ENCODE data around the gene ADK.

The ADK gene

GRCh38 chr10:74150990-74151878 lies at the start of gene ADK:
TSS of gene ADK (plus strand) at chr10:74151221. CDS start at chr10:74151279, 58 bp downstream.
- peak within 1 kb of the TSS; percentile 98 for H3K4me3 ChIP-seq (ENCODE audit: low read depth, low read length)
- peak; percentile 69 for DNase-seq (ENCODE audit: low read depth, low spot score)
- TF ChIP-seq CTCF (IDR thresholded peaks at IDR 0.05; ENCODE audit: insufficient read depth, low read length, missing control alignments): peak; percentile 58
- CTCF ChIA-PET: interaction anchor here (0.5 to 5.7 kb wide), 8 partner anchors 8 to 211 kb away, joined by 3 to 46 read pairs (median 5); no protein-coding TSS in a partner anchor
- POLR2A ChIA-PET: interaction anchor here (0.6 to 1.3 kb wide), 4 partner anchors 23 to 271 kb away, joined by 3 to 5 read pairs (median 4); partner anchors contain the start of gene VCL

- POLR2A ChIA-PET: interaction anchor here (0.6 kb wide), 1 partner anchor 8 kb away, joined by 3 read pairs; no protein-coding TSS in a partner anchor
- no peak for DNase-seq (ENCODE audit: low read depth, low spot score)
- CTCF ChIA-PET: interaction anchor here (0.7 to 11.8 kb wide), 13 partner anchors 9 to 258 kb away, joined by 3 to 68 read pairs (median 5); no protein-coding TSS in a partner anchor
- peak; percentile 29 for TF ChIP-seq CTCF (IDR thresholded peaks at IDR 0.05; ENCODE audit: insufficient read depth, low read length, missing control alignments)
- no peak overlapping the region for H3K4me3 ChIP-seq (ENCODE audit: low read depth, low read length)
Observed at GRCh38 chr10:74103560-74104258, 47.3 kb upstream of the ADK start.

GRCh38 chr10:74104480-74104879 lies 46.5 kb upstream of the ADK start:
- POLR2A ChIA-PET: interaction anchor here (0.6 kb wide), 1 partner anchor 9 kb away, joined by 3 read pairs; no protein-coding TSS in a partner anchor

GRCh38 chr10:74104996-74105395 lies 46.0 kb upstream of the ADK start:
- DNase-seq (ENCODE audit: low read depth, low spot score): no peak
- TF ChIP-seq CTCF (IDR thresholded peaks at IDR 0.05; ENCODE audit: insufficient read depth, low read length, missing control alignments): no peak
- no peak overlapping the region for H3K4me3 ChIP-seq (ENCODE audit: low read depth, low read length)
- POLR2A ChIA-PET: no interaction called here
- CTCF ChIA-PET: interaction anchor here (0.6 to 11.8 kb wide), 7 partner anchors 13 to 296 kb away, joined by 3 to 68 read pairs (median 4); no protein-coding TSS in a partner anchor

More at GRCh38 chr10:74104480-74104879, 46.5 kb upstream of the ADK start:
- CTCF ChIA-PET: interaction anchor here (0.6 to 11.8 kb wide), 12 partner anchors 8 to 225 kb away, joined by 3 to 68 read pairs (median 4); no protein-coding TSS in a partner anchor
- no peak for TF ChIP-seq CTCF (IDR thresholded peaks at IDR 0.05; ENCODE audit: insufficient read depth, low read length, missing control alignments)
- H3K4me3 ChIP-seq (ENCODE audit: low read depth, low read length): no peak overlapping the region
- no peak for DNase-seq (ENCODE audit: low read depth, low spot score)

- no peak for TF ChIP-seq CTCF (IDR thresholded peaks at IDR 0.05; ENCODE audit: insufficient read depth, low read length, missing control alignments)
- H3K4me3 ChIP-seq (ENCODE audit: low read depth, low read length): no peak overlapping the region
- ChIA-PET CTCF (interaction anchor here (0.7 to 11.8 kb wide), 7 partner anchors 9 to 221 kb away, joined by 3 to 68 read pairs (median 3); no protein-coding TSS in a partner anchor), POLR2A (no interaction called here)
- DNase-seq (ENCODE audit: low read depth, low spot score): no peak
Observed at GRCh38 chr10:74107391-74107790, 43.6 kb upstream of the ADK start.
